NCI-H446 treated with DMSO at 0.1 percent for 48 hours (cell line): ENCODE data around the gene LRRC26.

Experiments used
- DNase-seq: peaks from one replicate; lab custom pipeline; 2025; lab: John Stamatoyannopoulos, UW

Gene LRRC26

GRCh38 chr9:137198902-137199283, 29.0 kb upstream of the LRRC26 start:
- DNase-seq: no peak

- DNase-seq: no peak
Observed at GRCh38 chr9:137198051-137198901, 28.4 kb upstream of the LRRC26 start.

GRCh38 chr9:137195525-137196220, 25.8 kb upstream of the LRRC26 start:
- DNase-seq: no peak

- no peak for DNase-seq
Observed at GRCh38 chr9:137194909-137195308, 25.1 kb upstream of the LRRC26 start.

- DNase-seq: no peak
Observed at GRCh38 chr9:137194388-137194787, 24.5 kb upstream of the LRRC26 start.

GRCh38 chr9:137193771-137194170, 23.9 kb upstream of the LRRC26 start:
- no peak for DNase-seq

- no peak for DNase-seq
Observed at GRCh38 chr9:137192859-137193258, 23.0 kb upstream of the LRRC26 start.

- DNase-seq: no peak
Observed at GRCh38 chr9:137192448-137192780, 22.6 kb upstream of the LRRC26 start.

- DNase-seq: no peak
Observed at GRCh38 chr9:137191691-137192447, 22.0 kb upstream of the LRRC26 start.

- DNase-seq: no peak
Observed at GRCh38 chr9:137191245-137191644, 21.4 kb upstream of the LRRC26 start.

- DNase-seq: no peak
Observed at GRCh38 chr9:137190315-137190856, 20.5 kb upstream of the LRRC26 start.

GRCh38 chr9:137189297-137190295, 19.7 kb upstream of the LRRC26 start:
- no peak for DNase-seq

- peak; percentile 36 for DNase-seq
Observed at GRCh38 chr9:137188490-137189296, 18.8 kb upstream of the LRRC26 start, which contains the start of the genes ANAPC2 and SSNA1. Gene ANAPC2 (minus strand): TSS chr9:137188560. CDS start chr9:137188532, 28 bp downstream. Gene SSNA1 (plus strand): TSS chr9:137188676. CDS start chr9:137188727, 51 bp downstream.

GRCh38 chr9:137188086-137188489, 18.2 kb upstream of the LRRC26 start:
- DNase-seq: no peak

GRCh38 chr9:137187386-137187785, 17.5 kb upstream of the LRRC26 start:
- no peak for DNase-seq

- no peak for DNase-seq
Observed at GRCh38 chr9:137186385-137186784, 16.5 kb upstream of the LRRC26 start.

- no peak for DNase-seq
Observed at GRCh38 chr9:137185921-137186320, 16.1 kb upstream of the LRRC26 start.

- no peak for DNase-seq
Observed at GRCh38 chr9:137184881-137185660, 15.2 kb upstream of the LRRC26 start.

GRCh38 chr9:137183980-137184595, 14.2 kb upstream of the LRRC26 start:
- no peak for DNase-seq
